WTC11 (cell line): Measurements from ENCODE around the gene ARIH2.

Experiments used
- NR3C1 ChIP-seq: sonication (generic); formaldehyde crosslinking; conservative IDR thresholded peaks from 2 replicates; pipeline ENCODE4 v1.8.1; 2023; ENCODE audit warnings: low read depth, mild to moderate bottlenecking, missing genetic modification reagents
- TF ChIP-seq, protein P1 (sequence below): fragments of 200-600 bp; IDR thresholded peaks from 2 replicates; pipeline ENCODE4 v1.8.0; 2022; ENCODE audit warnings: antibody characterized with exemption
- TF ChIP-seq, protein P2 (sequence below): sonication (generic); formaldehyde crosslinking; IDR thresholded peaks from 2 replicates; pipeline ENCODE4 v1.8.0; 2022; ENCODE audit warnings: mild to moderate bottlenecking, missing genetic modification reagents
- TF ChIP-seq, protein P3 (sequence below): sonication (generic); formaldehyde crosslinking; IDR thresholded peaks from 2 replicates; pipeline ENCODE4 v1.8.1; 2022; ENCODE audit warnings: low read depth, missing genetic modification reagents, borderline replicate concordance

DNA sequence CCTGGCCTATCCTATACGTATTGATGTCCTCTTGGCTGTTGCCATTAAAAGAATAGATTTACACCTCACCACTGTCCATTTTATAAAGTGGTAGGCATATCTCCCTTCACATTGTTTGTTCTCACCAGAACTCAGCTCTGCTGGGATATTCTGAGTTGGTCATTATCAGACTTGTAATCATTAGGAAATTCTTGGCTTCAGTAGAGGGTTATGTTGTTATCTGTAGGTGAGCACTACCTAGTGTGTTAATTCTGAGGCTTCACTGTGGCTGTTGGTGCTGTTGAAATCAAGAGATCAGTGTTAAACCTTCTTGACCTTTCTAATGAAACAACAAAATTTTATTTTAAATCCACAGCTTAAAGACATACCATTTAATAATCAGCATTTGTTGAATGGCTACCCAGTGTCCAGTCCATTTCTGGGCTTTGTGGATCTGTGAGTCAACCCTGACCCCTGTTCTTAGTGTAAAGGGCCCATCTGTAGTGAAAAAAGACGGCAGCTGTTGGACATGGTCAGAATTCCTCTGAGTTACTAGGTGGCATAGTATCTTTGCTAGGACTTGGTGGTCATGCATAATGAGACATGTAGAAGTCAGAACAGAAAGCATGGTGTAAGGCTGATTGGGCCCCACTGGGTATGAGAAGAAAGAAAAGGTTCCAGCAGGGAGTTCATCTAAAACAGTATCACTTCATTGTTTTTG is 38.5 kb downstream of the ARIH2 start:
- TF ChIP-seq NR3C1 = no peak
- TF ChIP-seq, protein P1, sequence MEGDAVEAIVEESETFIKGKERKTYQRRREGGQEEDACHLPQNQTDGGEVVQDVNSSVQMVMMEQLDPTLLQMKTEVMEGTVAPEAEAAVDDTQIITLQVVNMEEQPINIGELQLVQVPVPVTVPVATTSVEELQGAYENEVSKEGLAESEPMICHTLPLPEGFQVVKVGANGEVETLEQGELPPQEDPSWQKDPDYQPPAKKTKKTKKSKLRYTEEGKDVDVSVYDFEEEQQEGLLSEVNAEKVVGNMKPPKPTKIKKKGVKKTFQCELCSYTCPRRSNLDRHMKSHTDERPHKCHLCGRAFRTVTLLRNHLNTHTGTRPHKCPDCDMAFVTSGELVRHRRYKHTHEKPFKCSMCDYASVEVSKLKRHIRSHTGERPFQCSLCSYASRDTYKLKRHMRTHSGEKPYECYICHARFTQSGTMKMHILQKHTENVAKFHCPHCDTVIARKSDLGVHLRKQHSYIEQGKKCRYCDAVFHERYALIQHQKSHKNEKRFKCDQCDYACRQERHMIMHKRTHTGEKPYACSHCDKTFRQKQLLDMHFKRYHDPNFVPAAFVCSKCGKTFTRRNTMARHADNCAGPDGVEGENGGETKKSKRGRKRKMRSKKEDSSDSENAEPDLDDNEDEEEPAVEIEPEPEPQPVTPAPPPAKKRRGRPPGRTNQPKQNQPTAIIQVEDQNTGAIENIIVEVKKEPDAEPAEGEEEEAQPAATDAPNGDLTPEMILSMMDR = no peak
- TF ChIP-seq, protein P2, sequence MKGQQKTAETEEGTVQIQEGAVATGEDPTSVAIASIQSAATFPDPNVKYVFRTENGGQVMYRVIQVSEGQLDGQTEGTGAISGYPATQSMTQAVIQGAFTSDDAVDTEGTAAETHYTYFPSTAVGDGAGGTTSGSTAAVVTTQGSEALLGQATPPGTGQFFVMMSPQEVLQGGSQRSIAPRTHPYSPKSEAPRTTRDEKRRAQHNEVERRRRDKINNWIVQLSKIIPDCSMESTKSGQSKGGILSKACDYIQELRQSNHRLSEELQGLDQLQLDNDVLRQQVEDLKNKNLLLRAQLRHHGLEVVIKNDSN (CRISPR knock-in tag) = no peak
- TF ChIP-seq, protein P3, sequence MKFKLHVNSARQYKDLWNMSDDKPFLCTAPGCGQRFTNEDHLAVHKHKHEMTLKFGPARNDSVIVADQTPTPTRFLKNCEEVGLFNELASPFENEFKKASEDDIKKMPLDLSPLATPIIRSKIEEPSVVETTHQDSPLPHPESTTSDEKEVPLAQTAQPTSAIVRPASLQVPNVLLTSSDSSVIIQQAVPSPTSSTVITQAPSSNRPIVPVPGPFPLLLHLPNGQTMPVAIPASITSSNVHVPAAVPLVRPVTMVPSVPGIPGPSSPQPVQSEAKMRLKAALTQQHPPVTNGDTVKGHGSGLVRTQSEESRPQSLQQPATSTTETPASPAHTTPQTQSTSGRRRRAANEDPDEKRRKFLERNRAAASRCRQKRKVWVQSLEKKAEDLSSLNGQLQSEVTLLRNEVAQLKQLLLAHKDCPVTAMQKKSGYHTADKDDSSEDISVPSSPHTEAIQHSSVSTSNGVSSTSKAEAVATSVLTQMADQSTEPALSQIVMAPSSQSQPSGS (CRISPR knock-in tag) = no peak
